HepG2 (cell line): ENCODE data around the gene HERC4. TPM values are rescaled to one million over a fixed set of nuclear protein-coding genes. Genes with fewer than 3 reads are reported as not detected.

Experiments
- ATAC-seq: fragments of 200-7000 bp; cut with Tn5 transposase; 3 replicates; pipeline ENCODE4 v1.9.1; 2020; ENCODE audit warnings: mild to moderate bottlenecking, moderate library complexity
- BruUV-seq: library from RNA; stranded (reverse); fragments of 400-500 nt; replicated peaks from 2 replicates; lab custom pipeline; 2021; lab: Mats Ljungman, UMichigan
- CTCF ChIA-PET: fragments of 300-600 bp; formaldehyde crosslinking; extraction: SDS; loops from one replicate; lab custom pipeline; 2021; ENCODE audit warnings: low total read pairs, inconsistent platforms, low intra/inter-chr PET ratio; lab: Yijun Ruan, JAX
- POLR2A ChIA-PET: fragments of 350-600 bp; sonication (Branson Sonifier 250); formaldehyde crosslinking; loops from one replicate; lab custom pipeline; 2020; ENCODE audit warnings: antibody characterized with exemption, inconsistent platforms; lab: Yijun Ruan, JAX
- DNase-seq: peaks from one replicate; pipeline ENCODE4 v3.0.0-alpha.2; 2015; ENCODE audit warnings: low spot score
- FAIRE-seq: peaks from 3 replicates; lab custom pipeline; 2011; peaks lifted over from hg19 to GRCh38; lab: Jason Lieb, UNC
- H2AFZ ChIP-seq: one replicate; pipeline ENCODE4 v1.6.1; 2011; ENCODE audit warnings: low read length, inconsistent platforms
- H3K27ac ChIP-seq: fragments of 300-600 bp; 3 replicates; pipeline ENCODE4 v1.8.0; 2011; ENCODE audit warnings: mixed run types, mild to moderate bottlenecking, mixed read lengths, low read length, inconsistent platforms; ENCODE audit not compliant: insufficient read depth; ENCODE audit errors: extremely low read length
- H3K27me3 ChIP-seq, 2 experiments: fragments of 200-600 bp in 1 of 2; 2 replicates in 1 of 2; 3 replicates in 1 of 2; pipeline versions ENCODE4 v1.6.0 to v1.8.0; 2011; ENCODE audit warnings: low read length in 2 of 2, mild to moderate bottlenecking in 2 of 2, moderate library complexity in 2 of 2, inconsistent platforms in 1 of 2; ENCODE audit not compliant: insufficient read depth in 2 of 2, control insufficient read depth in 1 of 2
- H3K36me3 ChIP-seq, 2 experiments: fragments of 200-600 bp in 1 of 2; replicated peaks in 1 of 2; 2 replicates in 1 of 2; 3 replicates in 1 of 2; pipeline versions ENCODE4 v1.5.1 to v1.8.0; 2011; ENCODE audit warnings: low read length in 2 of 2, inconsistent platforms in 1 of 2; ENCODE audit not compliant: insufficient read depth in 2 of 2, control insufficient read depth in 1 of 2
- H3K4me1 ChIP-seq: 2 replicates; pipeline ENCODE4 v1.5.1; 2012; ENCODE audit warnings: low read length, inconsistent platforms; ENCODE audit not compliant: insufficient read depth
- H3K4me2 ChIP-seq: 2 replicates; pipeline ENCODE4 v1.6.0; 2011; ENCODE audit warnings: low read depth, low read length, inconsistent platforms
- H3K4me3 ChIP-seq, 3 experiments: fragments of 200-600 bp in 1 of 3; sonication (generic), shearing (Covaris generic) in 1 of 3; replicated peaks in 1 of 3; 2 replicates each; pipeline ENCODE4 v1.5.1; 2011 to 2016; ENCODE audit warnings: low read length in 3 of 3, inconsistent platforms in 2 of 3, low read depth in 2 of 3, mild to moderate bottlenecking in 2 of 3, control low read depth in 1 of 3, mixed read lengths in 1 of 3; ENCODE audit not compliant: insufficient read depth in 1 of 3
- H3K79me2 ChIP-seq: one replicate; pipeline ENCODE4 v1.6.1; 2011; ENCODE audit warnings: low read length, inconsistent platforms; ENCODE audit not compliant: insufficient read depth
- H3K9ac ChIP-seq: 2 replicates; pipeline ENCODE4 v1.6.0; 2011; ENCODE audit warnings: mild to moderate bottlenecking, low read depth, low read length, inconsistent platforms; ENCODE audit not compliant: insufficient read depth
- H3K9me3 ChIP-seq: 2 replicates; pipeline ENCODE4 v1.5.1; 2012; ENCODE audit warnings: mild to moderate bottlenecking, low read length
- H4K20me1 ChIP-seq: 2 replicates; pipeline ENCODE4 v1.6.0; 2011; ENCODE audit warnings: inconsistent platforms, mild to moderate bottlenecking, low read length, moderate library complexity; ENCODE audit not compliant: insufficient read depth
- AGO2 ChIP-seq: fragments of 200-400 bp; formaldehyde crosslinking; optimal IDR thresholded peaks from 2 replicates; pipeline ENCODE3; 2017; ENCODE audit warnings: mild to moderate bottlenecking, low read depth, low read length, moderate library complexity
- HNRNPK ChIP-seq: fragments of 200-400 bp; formaldehyde crosslinking; IDR thresholded peaks from 2 replicates; pipeline ENCODE4 v1.6.1; 2018; ENCODE audit warnings: low read length, low read depth, moderate library complexity, mild to moderate bottlenecking; ENCODE audit not compliant: poor library complexity, severe bottlenecking
- SP2 ChIP-seq: sonication (generic); formaldehyde crosslinking; IDR thresholded peaks from 2 replicates; pipeline ENCODE4 v1.5.1; 2020; ENCODE audit warnings: mild to moderate bottlenecking, missing genetic modification reagents
- ZNF232 ChIP-seq: sonication (generic); formaldehyde crosslinking; IDR thresholded peaks from 2 replicates; pipeline ENCODE4 v1.4.0; 2020; ENCODE audit warnings: missing genetic modification reagents, borderline replicate concordance
- WGBS: methylation state at CpG from one replicate; pipeline ENCODE4 v1.1.6; 2017; ENCODE audit warnings: low lambda C conversion rate; 5-methylcytosine and 5-hydroxymethylcytosine counted together
- in situ Hi-C: cut with HindIII; loops from 2 replicates; pipeline ENCODE4 v1.10.0; 2017; ENCODE audit warnings: low pct_unique_long_range_greater_than_20kb; ENCODE audit not compliant: extremely low pct_ligation_motif_present
- intact Hi-C: fragments of 100-400 bp; cut with micrococcal nuclease; formaldehyde crosslinking; loops from one replicate; pipeline ENCODE4 v1.10.0; 2022; ENCODE audit not compliant: unreplicated experiment
- polyA plus RNA-seq, 8 experiments: library from polyadenylated mRNA; depleted of rRNA in 3 of 8; stranded (reverse) in 7 of 8; unstranded in 1 of 8; fragments of >200 nt; fragmentation: Illumina TruSeq in 4 of 8; extraction: Trizol in 4 of 8; gene quantifications; 2 replicates each; pipeline versions ENCODE4 v1.2.1 to v1.2.3, GENCODE V29; 2011 to 2016; ENCODE audit warnings: low read depth in 4 of 8, missing spikeins in 1 of 8, mixed read lengths in 1 of 8; ENCODE audit not compliant: insufficient read depth in 1 of 8
- total RNA-seq, 5 experiments: library from RNA; depleted of rRNA; stranded (reverse); fragments of >200 nt; fragmentation: Illumina TruSeq; extraction: Trizol; gene quantifications; 2 replicates each; pipeline ENCODE4 v1.2.3, GENCODE V29; 2016; ENCODE audit warnings: low read depth in 1 of 5
- TF ChIP-seq, protein P1 (sequence below): fragments of 450-650 bp; IDR thresholded peaks from 2 replicates; pipeline ENCODE4 v1.6.1; 2017
- TF ChIP-seq, protein P2 (sequence below): sonication (generic); formaldehyde crosslinking; IDR thresholded peaks from 2 replicates; pipeline ENCODE4 v1.9.0; 2022; ENCODE audit warnings: missing genetic modification reagents, mild to moderate bottlenecking, borderline replicate concordance

The HERC4 gene
- total and polyA plus RNA-seq, 2 of the 13 experiments (the other 11 are each of a cell fraction or from before 2014, with no cell fraction given), result 9.8 to 20.2 TPM

DNA sequence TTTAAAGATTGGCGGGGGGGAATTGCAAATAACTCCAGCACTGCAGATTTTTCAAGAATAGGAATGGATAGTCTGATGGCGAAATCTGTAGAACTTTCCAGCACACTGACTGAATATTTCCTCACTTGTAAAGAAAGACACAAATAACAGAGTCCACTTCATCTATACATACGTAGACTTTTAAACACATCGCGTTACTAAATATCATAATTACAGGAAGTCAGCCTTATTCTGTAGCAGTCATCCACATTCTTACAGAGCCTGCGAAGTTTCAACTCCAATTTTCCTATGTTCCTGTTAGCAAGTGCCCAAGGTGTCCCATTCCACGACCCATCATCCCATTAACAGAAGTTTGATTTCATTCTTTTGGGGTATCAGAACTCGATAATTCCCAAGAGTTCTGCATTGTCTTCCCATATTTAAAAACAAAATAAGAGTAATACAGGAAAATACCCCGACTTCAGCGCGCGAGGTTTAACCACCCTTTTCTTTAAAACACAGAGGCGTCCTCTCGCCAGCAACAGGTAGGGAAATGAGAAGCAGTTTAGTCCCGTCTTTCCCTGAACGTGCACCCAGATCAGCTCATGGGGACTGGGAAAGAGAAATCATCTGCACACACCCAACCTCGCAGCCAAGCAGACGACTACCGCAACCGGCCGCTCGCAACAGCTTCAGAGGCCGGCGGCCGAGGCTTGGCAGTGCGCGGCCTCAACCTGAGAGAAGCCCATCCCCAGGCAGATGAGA lies 880 bp downstream of the HERC4 start (continued):
- TF ChIP-seq, protein P1, sequence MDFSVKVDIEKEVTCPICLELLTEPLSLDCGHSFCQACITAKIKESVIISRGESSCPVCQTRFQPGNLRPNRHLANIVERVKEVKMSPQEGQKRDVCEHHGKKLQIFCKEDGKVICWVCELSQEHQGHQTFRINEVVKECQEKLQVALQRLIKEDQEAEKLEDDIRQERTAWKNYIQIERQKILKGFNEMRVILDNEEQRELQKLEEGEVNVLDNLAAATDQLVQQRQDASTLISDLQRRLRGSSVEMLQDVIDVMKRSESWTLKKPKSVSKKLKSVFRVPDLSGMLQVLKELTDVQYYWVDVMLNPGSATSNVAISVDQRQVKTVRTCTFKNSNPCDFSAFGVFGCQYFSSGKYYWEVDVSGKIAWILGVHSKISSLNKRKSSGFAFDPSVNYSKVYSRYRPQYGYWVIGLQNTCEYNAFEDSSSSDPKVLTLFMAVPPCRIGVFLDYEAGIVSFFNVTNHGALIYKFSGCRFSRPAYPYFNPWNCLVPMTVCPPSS, result no peak
- TF ChIP-seq ZNF232, result no peak

DNA sequence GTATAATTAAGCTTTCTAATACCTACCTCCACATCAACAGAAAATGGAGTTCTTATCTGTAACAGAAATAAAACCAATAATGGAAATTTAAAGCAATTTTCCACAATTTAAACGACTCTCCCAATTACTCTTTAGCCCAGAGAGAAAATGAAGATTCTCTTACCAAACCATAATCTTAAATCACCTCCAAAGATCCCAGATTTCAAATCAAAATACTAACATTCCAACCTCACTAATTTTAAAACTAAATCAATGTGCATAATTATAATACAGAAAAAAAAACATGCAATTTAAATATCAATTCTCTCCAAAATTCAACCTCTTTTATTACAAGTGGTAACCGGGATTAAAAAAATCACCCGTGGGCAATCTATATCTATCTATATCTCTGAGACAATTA lies 1.5 kb downstream of the HERC4 start:
- no TSS peak for BruUV-seq
- WGBS, result under 1% methylated on average over 3 of the region's 3 CpGs
- FAIRE-seq (no peak), ATAC-seq (no peak), DNase-seq (no peak)
- Histone ChIP-seq H3K4me2 (peak overlapping the region; percentile 67), H3K4me1 (peaks cover 37% of the 10 kb centered on the region), H2AFZ (no peak overlapping the region), H3K79me2 (peaks cover 46% of the 10 kb centered on the region), H4K20me1 (no peaks in the 10 kb centered on the region; the same call in 1 of the 2 replicates), H3K4me3 (peak overlapping the region; percentile 91 to 99 (median 94); a peak in 5 of 6 replicates), H3K27ac (peak overlapping the region; percentile 96), H3K36me3 (peaks cover 0 to 13% of the 10 kb centered on the region in 2 experiments; a peak in 1 of 5 replicates), H3K9ac (peak overlapping the region; percentile 92)
- intact Hi-C loops (loop anchor here (1.0 to 10.0 kb wide), 3 partner anchors 49 to 219 kb away; no protein-coding TSS in a partner anchor), in situ Hi-C loops (no loop called here)
- POLR2A ChIA-PET, result no interaction called here
- TF ChIP-seq HNRNPK (no peak), SP2 (CRISPR knock-in tag) (no peak), AGO2 (no peak)
- TF ChIP-seq, protein P2, sequence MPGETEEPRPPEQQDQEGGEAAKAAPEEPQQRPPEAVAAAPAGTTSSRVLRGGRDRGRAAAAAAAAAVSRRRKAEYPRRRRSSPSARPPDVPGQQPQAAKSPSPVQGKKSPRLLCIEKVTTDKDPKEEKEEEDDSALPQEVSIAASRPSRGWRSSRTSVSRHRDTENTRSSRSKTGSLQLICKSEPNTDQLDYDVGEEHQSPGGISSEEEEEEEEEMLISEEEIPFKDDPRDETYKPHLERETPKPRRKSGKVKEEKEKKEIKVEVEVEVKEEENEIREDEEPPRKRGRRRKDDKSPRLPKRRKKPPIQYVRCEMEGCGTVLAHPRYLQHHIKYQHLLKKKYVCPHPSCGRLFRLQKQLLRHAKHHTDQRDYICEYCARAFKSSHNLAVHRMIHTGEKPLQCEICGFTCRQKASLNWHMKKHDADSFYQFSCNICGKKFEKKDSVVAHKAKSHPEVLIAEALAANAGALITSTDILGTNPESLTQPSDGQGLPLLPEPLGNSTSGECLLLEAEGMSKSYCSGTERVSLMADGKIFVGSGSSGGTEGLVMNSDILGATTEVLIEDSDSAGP, result no peak
- TF ChIP-seq, all 625 proteins: peak for 0
- no peaks in the 10 kb centered on the region for H3K9me3 ChIP-seq
- no peaks in the 10 kb centered on the region for H3K27me3 ChIP-seq
- CTCF ChIA-PET, result no interaction called here
